GM13976 (cell line): ENCODE measurements around the gene MAGEL2.

Experiments used
- DNase-seq: peaks from one replicate; pipeline ENCODE4 v3.0.0; 2012; ENCODE audit warnings: low spot score
- CTCF ChIP-seq: IDR thresholded peaks from 2 replicates; pipeline ENCODE4 v1.5.1; 2012; ENCODE audit warnings: borderline replicate concordance, mild to moderate bottlenecking; ENCODE audit not compliant: insufficient read depth; ENCODE audit errors: extremely low read depth, missing control alignments, control extremely low read depth
- in situ Hi-C: fragments of 300-500 bp; cut with MboI; formaldehyde crosslinking; loops from one replicate; pipeline ENCODE4 v1.12.0; 2022; ENCODE audit warnings: low sequenced_read_pairs, mixed read lengths, inconsistent platforms; ENCODE audit not compliant: unreplicated experiment

Gene MAGEL2

GRCh38 chr15:23595368-23595767, 52.3 kb downstream of the MAGEL2 start:
- in situ Hi-C loops, result no loop called here
- DNase-seq, result no peak
- no peak for TF ChIP-seq CTCF

GRCh38 chr15:23594252-23594770, 53.4 kb downstream of the MAGEL2 start:
- DNase-seq, result no peak
- in situ Hi-C loops, result no loop called here
- TF ChIP-seq CTCF, result no peak
